T47D (cell line): ENCODE results near the gene MAP2K3.
A peak's percentile ranks its signal among the peaks of the same experiment; 100 is the strongest.

Experiments used
- DNase-seq, 2 experiments: peaks; one replicate each; pipeline versions ENCODE4 v3.0.0 to v3.0.0-alpha.2; 2011 to 2012; ENCODE audit warnings: low read depth in 1 of 2, low spot score in 1 of 2
- JUND ChIP-seq: IDR thresholded peaks from 2 replicates; pipeline ENCODE4 v1.6.1; 2012; ENCODE audit warnings: low read depth
- in situ Hi-C: cut with HindIII; loops from 2 replicates; pipeline ENCODE4 v1.10.0; 2016; ENCODE audit warnings: low sequenced_read_pairs, low pct_unique_long_range_greater_than_20kb

Gene MAP2K3

DNA sequence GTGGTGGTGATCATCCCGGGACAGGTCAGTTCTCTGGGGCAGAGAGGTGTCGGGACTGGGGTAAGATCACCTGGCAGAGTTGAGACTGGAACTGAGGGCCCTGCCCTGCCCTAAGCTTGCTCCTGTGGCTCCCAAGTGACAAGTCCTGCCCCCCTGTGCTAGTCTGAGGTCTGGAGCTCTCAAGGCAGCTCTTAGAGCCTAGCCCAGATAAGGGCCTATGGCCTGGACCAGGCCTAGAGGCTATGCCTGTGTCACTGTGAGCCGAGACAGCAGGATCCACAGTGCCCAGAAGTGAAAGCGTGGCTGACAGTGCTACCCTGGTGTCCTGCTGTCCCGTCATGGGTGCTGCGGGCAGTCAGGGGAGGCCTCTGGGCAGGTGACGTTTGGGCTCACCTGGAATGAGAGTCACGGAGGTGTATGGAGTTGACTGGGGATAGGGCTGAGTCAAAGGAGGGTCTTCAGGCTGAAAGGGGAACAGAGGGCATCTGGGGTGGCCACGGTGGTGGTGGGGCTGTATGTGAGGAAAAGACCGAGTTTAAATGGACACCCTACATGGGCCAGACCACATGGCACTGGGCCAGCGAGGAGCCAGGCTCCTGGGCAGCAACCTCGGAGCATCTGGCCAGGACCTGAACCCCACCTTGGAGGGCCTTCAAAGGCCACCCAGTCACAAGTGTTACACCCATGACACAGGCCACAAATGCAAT, 36.8 kb upstream of the MAP2K3 start:
- no peak for TF ChIP-seq JUND
- in situ Hi-C loops: no loop called here
- DNase-seq: no peak

DNA sequence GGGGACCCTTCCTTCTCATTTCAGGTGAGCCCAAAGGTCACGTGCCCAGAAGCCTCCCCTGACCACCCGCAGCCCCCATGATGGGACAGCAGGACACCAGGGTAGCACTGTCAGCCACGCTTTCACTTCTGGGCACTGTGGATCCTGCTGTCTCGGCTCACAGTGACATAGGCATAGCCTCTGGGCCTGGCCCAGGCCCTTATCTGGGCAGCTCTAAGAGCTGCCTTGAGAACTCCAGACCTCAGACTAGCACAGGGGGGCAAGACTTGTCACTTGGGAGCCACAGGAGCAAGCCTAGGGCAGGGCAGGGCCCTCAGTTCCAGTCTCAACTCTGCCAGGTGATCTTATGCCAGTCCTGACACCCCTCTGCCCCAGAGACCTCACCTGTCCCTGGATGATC, 36.0 kb upstream of the MAP2K3 start:
- TF ChIP-seq JUND: no peak
- in situ Hi-C loops: no loop called here

DNA sequence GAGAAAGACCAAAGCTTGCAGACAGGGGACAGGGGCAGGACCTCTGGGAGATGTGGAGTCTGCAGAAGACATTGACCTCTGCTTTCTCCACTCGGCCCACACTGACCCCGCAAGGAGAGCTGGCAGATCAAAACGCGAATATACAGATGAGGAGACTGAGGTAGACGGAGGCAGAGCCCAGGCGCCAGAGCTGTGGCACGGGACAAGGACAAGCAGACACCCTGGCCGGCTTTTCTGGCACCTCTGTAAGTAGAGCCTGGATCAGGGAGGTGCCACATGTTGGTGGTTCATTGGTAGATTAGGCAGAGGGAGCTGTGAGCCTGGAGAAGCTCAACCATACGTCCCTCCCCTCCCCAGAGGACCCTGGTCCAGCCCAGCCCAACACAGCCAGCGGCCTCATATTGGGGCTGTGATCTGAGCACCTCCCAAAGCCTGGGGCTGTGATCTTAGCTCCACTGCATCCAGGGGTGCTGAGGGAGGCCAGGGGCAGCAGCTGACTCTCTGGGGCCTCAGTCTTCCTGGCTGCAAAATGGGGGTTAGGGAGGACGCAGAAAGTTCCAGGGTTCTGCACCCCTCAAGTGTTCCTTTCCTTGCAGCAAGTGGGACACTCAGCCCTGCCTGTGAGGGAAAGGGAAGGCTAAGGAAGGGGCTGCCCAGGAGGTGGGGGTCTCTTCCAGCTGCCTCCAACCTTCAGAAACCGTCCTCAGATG, 35.3 kb upstream of the MAP2K3 start:
- TF ChIP-seq JUND: no peak
- no peak for DNase-seq
- in situ Hi-C loops: no loop called here

More for the DNA sequence above, 36.0 kb upstream of the MAP2K3 start:
- DNase-seq: no peak

DNA sequence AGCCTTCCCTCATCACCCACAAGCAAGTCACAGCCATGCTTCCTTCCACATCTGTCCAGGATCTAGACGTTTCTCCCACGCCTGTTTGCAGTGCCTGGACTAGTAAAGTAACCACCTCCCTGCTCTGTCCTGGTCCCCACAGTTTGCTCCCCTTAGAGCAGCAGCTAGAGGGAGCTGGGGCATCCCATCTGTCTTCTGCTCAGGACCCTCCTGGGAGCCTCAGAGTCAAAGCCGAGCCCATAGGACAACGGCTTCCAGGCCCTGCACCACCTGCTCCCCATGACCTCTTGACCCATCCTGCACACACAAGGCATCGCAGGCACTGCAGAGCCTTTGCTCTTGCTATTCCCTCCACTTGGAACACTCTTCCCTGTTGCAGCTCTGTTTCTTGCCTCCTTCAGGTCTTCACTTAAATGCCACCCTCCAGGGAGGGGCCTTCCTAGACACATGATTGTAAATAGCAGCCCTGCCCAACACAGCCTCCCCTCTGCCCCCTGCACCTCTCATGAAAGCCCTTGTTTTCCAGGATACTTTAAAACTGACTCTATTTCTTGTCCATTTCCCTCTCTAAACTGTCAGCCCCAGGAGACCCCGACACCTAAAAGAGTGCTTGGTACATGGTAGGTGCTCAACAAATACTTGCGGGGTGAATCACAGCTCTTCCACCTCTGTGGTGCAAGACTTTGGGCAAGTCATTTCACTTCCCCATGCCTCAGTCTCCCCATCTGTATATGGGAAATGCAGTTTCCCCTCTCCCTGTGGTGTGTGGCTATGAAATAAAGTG, 34.4 kb upstream of the MAP2K3 start:
- in situ Hi-C loops: no loop called here
- no peak for TF ChIP-seq JUND
- no peak for DNase-seq

DNA sequence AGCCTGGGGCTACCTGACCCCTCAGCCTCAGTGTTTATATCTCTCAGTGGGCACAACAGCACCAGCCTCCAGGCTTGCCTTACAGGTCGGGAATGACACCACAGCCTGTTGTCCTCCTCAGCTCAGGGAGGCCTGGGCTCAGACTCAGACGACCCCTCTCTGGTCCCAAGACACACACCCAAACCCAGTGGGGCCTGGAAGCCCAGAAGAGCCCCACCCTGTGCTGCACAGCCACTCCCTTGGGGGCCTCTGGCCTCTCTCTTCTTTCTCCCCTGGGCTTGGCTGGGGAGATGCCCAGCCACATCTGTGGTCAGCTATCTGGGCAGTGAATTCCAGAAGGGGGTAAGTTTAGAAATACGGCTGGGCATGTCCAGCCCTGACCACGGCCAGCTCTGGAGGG, 33.7 kb upstream of the MAP2K3 start:
- in situ Hi-C loops: no loop called here
- TF ChIP-seq JUND: no peak
- DNase-seq: no peak

DNA sequence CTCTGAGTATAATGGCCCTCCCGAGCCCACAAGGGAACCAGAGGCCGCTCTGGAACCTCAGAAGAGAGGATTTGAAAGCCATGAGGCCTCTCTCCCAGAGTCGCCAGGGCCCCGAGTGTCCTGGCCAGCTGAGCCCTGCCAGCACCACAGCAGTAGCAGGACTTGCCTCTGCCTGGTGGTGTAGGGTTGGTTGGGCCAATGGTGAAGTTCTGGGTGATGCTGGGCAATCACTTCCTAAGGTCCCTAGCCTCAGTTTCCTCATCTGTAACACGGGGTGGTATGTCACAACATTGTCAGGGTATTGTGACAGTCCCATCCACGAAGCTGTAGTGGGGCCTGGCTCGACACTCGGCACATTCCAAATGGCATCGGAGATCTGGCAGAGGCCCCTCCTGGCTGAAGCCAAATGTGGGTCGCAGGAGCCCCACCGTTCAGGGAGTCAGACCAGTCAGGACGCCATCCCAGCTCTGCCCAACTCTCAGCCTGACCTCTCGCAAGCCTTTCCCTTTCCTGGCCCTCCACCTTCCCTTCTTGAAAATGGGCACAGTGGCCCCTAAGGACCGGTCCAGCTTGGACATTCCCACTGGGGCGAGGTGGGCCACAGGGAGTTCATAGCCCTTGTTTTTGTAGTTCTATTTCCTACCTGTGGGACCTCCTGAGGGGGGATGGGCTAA, 33.0 kb upstream of the MAP2K3 start:
- DNase-seq: no peak
- no peak for TF ChIP-seq JUND
- in situ Hi-C loops: no loop called here

DNA sequence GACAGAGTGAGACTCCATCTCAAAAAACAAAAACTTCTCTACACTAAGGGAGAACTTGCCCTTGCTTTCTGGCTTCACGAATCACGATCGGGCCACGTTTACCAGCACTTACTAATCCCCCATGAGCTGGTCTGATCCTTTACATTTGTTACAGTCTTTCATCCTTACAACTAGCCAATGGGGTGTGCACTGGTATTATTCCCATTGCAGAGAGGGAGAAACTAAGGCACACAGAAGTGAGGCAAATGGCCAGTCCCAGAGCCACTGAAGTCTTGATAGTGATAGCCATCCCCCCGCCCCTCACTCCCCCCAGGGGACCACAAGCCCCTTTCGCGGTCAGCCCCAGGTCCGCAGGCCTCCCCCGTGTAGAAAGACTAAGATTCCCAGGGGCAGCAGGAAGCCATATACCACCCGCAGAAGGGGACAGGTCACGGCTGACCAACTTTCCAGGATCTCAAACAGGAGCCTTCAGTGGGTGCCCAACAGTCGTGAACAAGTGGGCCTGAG, 32.2 kb upstream of the MAP2K3 start:
- TF ChIP-seq JUND: no peak
- no peak for DNase-seq
- in situ Hi-C loops: no loop called here

DNA sequence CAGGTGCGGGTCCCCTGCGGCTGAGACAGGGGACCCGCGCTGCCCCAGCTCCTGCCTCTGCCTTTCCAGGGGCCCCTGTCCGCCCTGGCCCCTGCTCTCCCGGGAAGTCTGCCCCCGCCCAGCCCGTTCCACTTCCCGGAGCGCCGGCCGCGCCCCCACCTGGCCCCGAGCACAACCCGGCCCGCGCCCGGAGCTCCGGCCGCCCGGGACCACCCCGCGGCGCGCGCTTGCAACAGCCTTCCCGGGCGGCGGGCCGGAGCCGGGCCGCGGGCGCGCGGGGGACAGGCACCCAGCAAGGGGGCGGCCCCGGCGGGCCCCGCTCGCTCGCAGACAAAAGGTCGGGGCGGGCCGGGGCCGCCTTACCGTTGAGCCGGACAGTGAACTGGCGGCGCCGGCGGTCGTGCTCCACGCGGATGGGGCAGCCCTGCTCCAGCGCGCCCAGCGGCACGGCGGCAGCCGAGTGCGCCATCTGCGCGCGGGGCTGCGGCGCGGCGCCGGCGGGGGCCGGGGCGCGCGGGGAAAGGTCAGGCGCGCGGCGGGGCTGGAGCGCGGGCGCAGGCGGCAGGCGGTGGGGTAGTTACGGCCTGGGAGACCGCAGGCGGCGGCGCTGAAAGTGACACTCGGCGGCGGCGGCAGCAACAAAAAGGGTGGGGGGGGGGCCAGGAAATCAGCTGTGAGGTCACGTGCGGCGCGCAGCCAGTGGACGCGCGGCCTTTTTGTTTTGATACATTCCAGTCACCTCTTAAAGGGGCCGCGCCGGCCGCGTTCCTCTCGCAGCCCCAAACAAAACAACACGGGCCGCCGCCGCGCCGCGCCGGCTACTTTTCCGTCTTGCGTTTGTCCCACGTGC, 31.5 kb upstream of the MAP2K3 start, which contains the start of gene NATD1:
Gene NATD1 (minus strand): TSS at position 615 of the 850 bp plus-strand sequence. CDS start 146 bp downstream, at position 469.
- in situ Hi-C loops: no loop called here
- DNase-seq: peak; percentile 64 to 83
- no peak for TF ChIP-seq JUND

DNA sequence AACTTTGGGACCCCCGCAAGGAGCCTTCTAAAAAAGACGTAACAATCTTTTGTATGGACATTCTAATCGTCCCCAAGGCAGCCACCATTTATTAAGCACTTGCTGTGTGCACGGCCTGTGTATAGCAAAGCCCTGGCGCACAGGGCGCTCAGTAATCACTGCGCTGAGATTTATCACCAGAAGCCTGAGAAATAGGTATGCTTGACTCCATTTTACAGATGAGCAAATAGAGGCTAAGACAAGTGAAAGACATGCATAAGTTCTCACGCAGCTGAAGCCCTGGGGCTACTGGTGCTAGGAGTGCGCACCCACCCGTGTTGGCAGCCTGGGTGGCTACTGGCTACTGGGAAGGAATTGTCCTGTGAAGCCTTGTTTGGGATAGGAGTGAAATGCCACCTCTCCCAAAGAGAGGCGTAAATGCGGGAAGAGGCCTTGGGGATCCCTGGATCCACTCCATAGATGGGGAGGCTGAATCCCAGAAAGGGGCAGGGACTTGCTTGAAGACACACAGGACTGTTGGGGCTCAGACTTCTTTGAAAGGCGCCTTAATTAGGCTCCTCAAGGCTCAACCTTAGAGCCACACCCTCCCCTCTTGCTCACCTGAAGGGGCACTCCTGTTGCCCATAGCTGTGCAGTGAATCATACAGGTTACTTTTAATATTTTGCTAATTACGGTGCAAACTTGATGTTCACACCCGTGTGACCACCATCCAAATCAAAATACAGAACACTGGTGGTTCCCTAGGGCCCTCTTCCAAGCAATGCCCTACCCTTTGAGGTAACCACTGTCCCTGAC, 30.7 kb upstream of the MAP2K3 start:
- TF ChIP-seq JUND: no peak
- DNase-seq: no peak
- in situ Hi-C loops: no loop called here

DNA sequence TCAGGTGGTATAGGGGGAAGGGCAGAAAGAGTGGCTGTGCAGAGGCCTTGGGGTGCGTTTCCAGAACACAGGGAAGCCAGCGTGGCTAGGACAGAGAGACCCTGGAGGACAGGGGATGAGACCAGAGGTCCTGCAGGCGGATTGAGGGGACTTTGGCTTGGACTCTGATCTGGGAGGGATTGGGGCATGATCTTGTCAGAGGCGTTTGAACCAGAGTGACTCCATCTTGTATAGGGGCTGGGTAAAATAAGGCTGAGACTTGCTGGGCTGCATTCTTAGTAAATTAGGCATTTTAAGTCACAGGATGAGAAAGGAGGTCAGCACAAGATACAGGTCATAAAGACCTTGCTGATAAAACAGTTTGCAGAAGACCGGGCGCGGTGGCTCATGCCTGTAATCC, 25.9 kb upstream of the MAP2K3 start:
- in situ Hi-C loops: no loop called here
- no peak for TF ChIP-seq JUND
- no peak for DNase-seq

DNA sequence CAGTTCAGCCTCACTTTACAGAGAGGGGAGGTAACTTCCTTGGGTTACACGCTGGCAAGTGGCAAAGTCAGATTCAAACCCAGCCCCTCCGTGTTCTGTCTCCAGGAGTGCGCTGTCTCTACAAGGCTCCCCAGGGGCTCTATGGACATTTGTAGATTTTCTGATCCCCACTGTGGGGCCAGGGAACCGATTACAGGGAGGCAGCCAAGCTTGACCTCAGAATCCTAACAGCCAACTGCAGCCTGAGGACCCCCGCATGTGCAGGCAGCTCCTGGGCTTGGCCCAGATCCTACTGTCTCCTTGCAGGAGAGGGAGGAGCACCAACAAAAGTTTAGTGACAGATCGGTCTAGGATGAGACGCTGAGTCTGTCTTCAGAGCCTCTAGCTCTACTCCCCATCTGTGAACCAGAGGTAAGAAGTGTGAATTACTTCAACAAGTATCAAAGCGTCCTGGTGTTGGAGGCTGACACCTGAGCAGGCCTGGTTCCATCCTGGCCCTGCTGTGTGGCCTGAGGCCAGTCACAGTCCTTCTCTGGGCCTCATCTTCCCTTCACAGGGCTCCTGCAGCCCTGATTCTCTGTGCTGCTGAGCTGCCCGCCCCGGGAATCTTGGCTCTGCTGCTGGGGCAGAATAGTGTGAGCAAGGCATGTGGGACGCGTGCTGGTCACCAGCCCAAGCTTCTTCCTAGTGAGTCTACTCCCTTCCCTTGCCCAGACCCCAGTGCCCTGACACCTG, 22.1 kb upstream of the MAP2K3 start:
- in situ Hi-C loops: no loop called here
- no peak for DNase-seq
- TF ChIP-seq JUND: no peak
